Activated T-helper 17 cell treated with anti-CD3 and anti-CD28 coated beads, Interleukin-2, amount 50 U/mL, for 72 hours (primary cell): ENCODE measurements around the gene RFWD3. TPM values are rescaled to one million over a fixed set of nuclear protein-coding genes. Genes with fewer than 3 reads are reported as not detected.

Experiments used
- ATAC-seq: fragments of 150-1000 bp; cut with Tn5 transposase; replicated peaks from 2 replicates; pipeline ENCODE4 v1.10.0; 2021; ENCODE audit warnings: mild to moderate bottlenecking, moderate library complexity
- H3K27ac Mint-ChIP-seq: one replicate; pipeline ENCODE4 v1.8.0; 2022; ENCODE audit warnings: mixed read lengths
- H3K27me3 Mint-ChIP-seq: one replicate; pipeline ENCODE4 v1.8.0; 2022; ENCODE audit warnings: mixed read lengths
- H3K36me3 Mint-ChIP-seq: one replicate; pipeline ENCODE4 v1.8.0; 2022; ENCODE audit warnings: low read depth, mild to moderate bottlenecking, mixed read lengths
- H3K4me1 Mint-ChIP-seq: one replicate; pipeline ENCODE4 v1.8.0; 2022; ENCODE audit warnings: mixed read lengths
- H3K4me3 Mint-ChIP-seq: one replicate; pipeline ENCODE4 v1.8.0; 2022; ENCODE audit warnings: mild to moderate bottlenecking, mixed read lengths
- H3K9me3 Mint-ChIP-seq: one replicate; pipeline ENCODE4 v1.8.0; 2022; ENCODE audit warnings: mixed read lengths
- total RNA-seq, 2 donors: library from RNA; stranded (reverse); gene quantifications; one replicate each; pipeline ENCODE4 v1.2.3, GENCODE V29; 2022

Gene RFWD3
- total RNA-seq, 2 donors from 2014 or later, result 71.5 to 109 TPM

- H3K4me1 Mint-ChIP-seq, result peaks cover 16% of the 10 kb centered on the region
- no peak overlapping the region for H3K4me3 Mint-ChIP-seq
- no peaks in the 10 kb centered on the region for H3K27me3 Mint-ChIP-seq
- H3K9me3 Mint-ChIP-seq, result no peaks in the 10 kb centered on the region
- peaks cover 79% of the 10 kb centered on the region for H3K36me3 Mint-ChIP-seq
- no peak overlapping the region for H3K27ac Mint-ChIP-seq
- ATAC-seq, result no peak
Observed at GRCh38 chr16:74622005-74622404, 44.7 kb downstream of the RFWD3 start.

GRCh38 chr16:74617206-74617788 lies 49.4 kb downstream of the RFWD3 start:
- H3K4me3 Mint-ChIP-seq, result no peak overlapping the region
- H3K27ac Mint-ChIP-seq, result peak overlapping the region; percentile 10
- no peaks in the 10 kb centered on the region for H3K27me3 Mint-ChIP-seq
- ATAC-seq, result no peak
- H3K36me3 Mint-ChIP-seq, result peaks cover 43% of the 10 kb centered on the region
- H3K4me1 Mint-ChIP-seq, result peaks cover 6% of the 10 kb centered on the region
- no peaks in the 10 kb centered on the region for H3K9me3 Mint-ChIP-seq

- Mint-ChIP-seq H3K27ac (no peak overlapping the region), H3K36me3 (peaks cover 11% of the 10 kb centered on the region), H3K27me3 (no peaks in the 10 kb centered on the region), H3K4me1 (peaks cover 6% of the 10 kb centered on the region), H3K4me3 (no peak overlapping the region), H3K9me3 (no peaks in the 10 kb centered on the region)
- ATAC-seq, result no peak
Observed at GRCh38 chr16:74611721-74612120, 55.0 kb downstream of the RFWD3 start.

GRCh38 chr16:74608944-74609343 lies 57.7 kb downstream of the RFWD3 start:
- peak overlapping the region; percentile 97 for H3K4me3 Mint-ChIP-seq

GRCh38 chr16:74608381-74608780 lies 58.3 kb downstream of the RFWD3 start:
- Mint-ChIP-seq H3K27ac (no peak overlapping the region), H3K27me3 (no peaks in the 10 kb centered on the region), H3K36me3 (peaks cover 17% of the 10 kb centered on the region), H3K9me3 (no peaks in the 10 kb centered on the region), H3K4me1 (peaks cover 24% of the 10 kb centered on the region), H3K4me3 (peak overlapping the region; percentile 97)
- ATAC-seq, result no peak

More at GRCh38 chr16:74608944-74609343, 57.7 kb downstream of the RFWD3 start:
- no peak for ATAC-seq
- H3K36me3 Mint-ChIP-seq, result peaks cover 14% of the 10 kb centered on the region
- peaks cover 18% of the 10 kb centered on the region for H3K4me1 Mint-ChIP-seq
- H3K9me3 Mint-ChIP-seq, result no peaks in the 10 kb centered on the region
- H3K27me3 Mint-ChIP-seq, result no peaks in the 10 kb centered on the region
- H3K27ac Mint-ChIP-seq, result peak overlapping the region; percentile 73

GRCh38 chr16:74607962-74608356 lies 58.7 kb downstream of the RFWD3 start:
- peaks cover 19% of the 10 kb centered on the region for H3K36me3 Mint-ChIP-seq
- no peaks in the 10 kb centered on the region for H3K27me3 Mint-ChIP-seq
- H3K27ac Mint-ChIP-seq, result no peak overlapping the region
- no peak for ATAC-seq
- peak overlapping the region; percentile 97 for H3K4me3 Mint-ChIP-seq
- H3K9me3 Mint-ChIP-seq, result no peaks in the 10 kb centered on the region
- peaks cover 26% of the 10 kb centered on the region for H3K4me1 Mint-ChIP-seq

- Mint-ChIP-seq H3K36me3 (peaks cover 19% of the 10 kb centered on the region), H3K27me3 (no peaks in the 10 kb centered on the region), H3K4me3 (peak overlapping the region; percentile 97), H3K4me1 (peaks cover 30% of the 10 kb centered on the region), H3K27ac (peak overlapping the region; percentile 97), H3K9me3 (no peaks in the 10 kb centered on the region)
- peak; percentile 13 for ATAC-seq
Observed at GRCh38 chr16:74607310-74607961, 59.2 kb downstream of the RFWD3 start.

- peak; percentile 96 for ATAC-seq
- Mint-ChIP-seq H3K27me3 (no peaks in the 10 kb centered on the region), H3K9me3 (no peaks in the 10 kb centered on the region), H3K4me3 (peak within 1 kb of the TSS; percentile 97), H3K27ac (peak within 1 kb of the TSS; percentile 97), H3K36me3 (peaks cover 19% of the 10 kb centered on the region), H3K4me1 (peaks cover 32% of the 10 kb centered on the region)
Observed at GRCh38 chr16:74606521-74607309, 60.0 kb downstream of the RFWD3 start, which contains the start of gene GLG1. GLG1 (minus strand) TSS chr16:74607114; CDS start chr16:74607094, 20 bp downstream.

GRCh38 chr16:74605746-74606520 lies 60.7 kb downstream of the RFWD3 start:
- no peak for ATAC-seq
- Mint-ChIP-seq H3K4me1 (peaks cover 35% of the 10 kb centered on the region), H3K27ac (peak overlapping the region; percentile 97), H3K9me3 (no peaks in the 10 kb centered on the region), H3K4me3 (peak overlapping the region; percentile 97), H3K27me3 (no peaks in the 10 kb centered on the region), H3K36me3 (peaks cover 19% of the 10 kb centered on the region)

- Mint-ChIP-seq H3K27me3 (no peaks in the 10 kb centered on the region), H3K9me3 (no peaks in the 10 kb centered on the region), H3K4me1 (peaks cover 39% of the 10 kb centered on the region), H3K4me3 (peak overlapping the region; percentile 97), H3K36me3 (peaks cover 20% of the 10 kb centered on the region), H3K27ac (peak overlapping the region; percentile 97)
- no peak for ATAC-seq
Observed at GRCh38 chr16:74605332-74605731, 61.3 kb downstream of the RFWD3 start.

- Mint-ChIP-seq H3K4me3 (peak overlapping the region; percentile 97), H3K27me3 (no peaks in the 10 kb centered on the region), H3K9me3 (no peaks in the 10 kb centered on the region), H3K4me1 (peaks cover 47% of the 10 kb centered on the region), H3K27ac (peak overlapping the region; percentile 75), H3K36me3 (peaks cover 30% of the 10 kb centered on the region)
- ATAC-seq, result no peak
Observed at GRCh38 chr16:74603848-74604247, 62.8 kb downstream of the RFWD3 start.

- peaks cover 39% of the 10 kb centered on the region for H3K36me3 Mint-ChIP-seq
- peaks cover 46% of the 10 kb centered on the region for H3K4me1 Mint-ChIP-seq
- no peaks in the 10 kb centered on the region for H3K9me3 Mint-ChIP-seq
- H3K27ac Mint-ChIP-seq, result peak overlapping the region; percentile 68
- H3K27me3 Mint-ChIP-seq, result no peaks in the 10 kb centered on the region
- ATAC-seq, result peak; percentile 98
- H3K4me3 Mint-ChIP-seq, result peak overlapping the region; percentile 67
Observed at GRCh38 chr16:74601126-74601871, 65.4 kb downstream of the RFWD3 start.

- Mint-ChIP-seq H3K36me3 (peaks cover 34% of the 10 kb centered on the region), H3K9me3 (no peaks in the 10 kb centered on the region), H3K4me3 (no peak overlapping the region), H3K27me3 (no peaks in the 10 kb centered on the region), H3K27ac (peak overlapping the region; percentile 80), H3K4me1 (peaks cover 33% of the 10 kb centered on the region)
- ATAC-seq, result no peak
Observed at GRCh38 chr16:74596586-74596985, 70.1 kb downstream of the RFWD3 start.
